ENCODE measurements around the gene MAFF. TPM values are rescaled to one million over a fixed set of nuclear protein-coding genes. Genes with fewer than 3 reads are reported as not detected.

The MAFF gene
- total and polyA plus RNA-seq, 12 donors, result 2.9 to 21.4 (median 6.0) TPM

DNA sequence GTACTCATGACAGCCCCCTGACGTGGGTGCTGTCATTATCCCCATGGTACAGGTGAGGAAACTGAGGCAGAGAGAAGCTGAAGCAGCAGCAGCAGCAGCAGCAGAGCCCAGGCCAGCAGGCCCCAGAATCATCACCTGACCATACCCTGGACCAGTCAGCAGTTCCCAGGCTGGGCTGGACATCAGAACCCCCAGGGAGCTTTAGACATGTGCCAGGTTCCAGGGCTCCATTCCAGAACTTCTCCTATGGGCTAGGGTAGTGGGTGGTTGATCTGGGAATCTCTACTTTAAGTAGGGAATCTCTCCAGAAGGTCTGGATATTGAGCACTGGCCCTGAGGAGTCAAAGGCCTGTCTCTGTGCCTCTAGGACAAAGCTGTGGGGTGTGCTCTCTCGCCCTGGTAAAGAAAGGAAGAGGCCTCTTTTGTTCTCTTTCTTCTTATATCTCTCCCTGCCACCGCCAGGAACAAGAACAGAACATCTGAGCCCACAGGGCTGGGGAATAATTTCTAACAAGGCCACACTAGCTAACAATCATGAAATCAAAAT is 26.6 kb downstream of the MAFF start:
- no peak for DNase-seq
- ATAC-seq, result peak in 1 of 8 donors; percentile 2
- 69 to 83% methylated on average over 3 of the region's 3 CpGs for WGBS, 2 donors
- no peaks in the 10 kb centered on the region for H3K9me3 ChIP-seq
- peak overlapping the region; percentile 53 to 90 (median 71) for H3K27ac ChIP-seq
- no peaks in the 10 kb centered on the region for H3K27me3 ChIP-seq
- TF ChIP-seq CTCF (IDR thresholded peaks at IDR 0.05), result no peak
- intact Hi-C loops (cut with DNase I), result loop anchor here in 1 of 10 donors (5.0 kb wide), 1 partner anchor 44 kb away; the partner anchor contains the start of gene TMEM184B
- H3K4me1 ChIP-seq, result peaks cover 11 to 55% (median 22%) of the 10 kb centered on the region in 9 donors
- H3K4me3 ChIP-seq, result no peak overlapping the region
- H3K36me3 ChIP-seq, result peaks cover 0 to 94% (median 44%) of the 10 kb centered on the region in 9 donors

DNA sequence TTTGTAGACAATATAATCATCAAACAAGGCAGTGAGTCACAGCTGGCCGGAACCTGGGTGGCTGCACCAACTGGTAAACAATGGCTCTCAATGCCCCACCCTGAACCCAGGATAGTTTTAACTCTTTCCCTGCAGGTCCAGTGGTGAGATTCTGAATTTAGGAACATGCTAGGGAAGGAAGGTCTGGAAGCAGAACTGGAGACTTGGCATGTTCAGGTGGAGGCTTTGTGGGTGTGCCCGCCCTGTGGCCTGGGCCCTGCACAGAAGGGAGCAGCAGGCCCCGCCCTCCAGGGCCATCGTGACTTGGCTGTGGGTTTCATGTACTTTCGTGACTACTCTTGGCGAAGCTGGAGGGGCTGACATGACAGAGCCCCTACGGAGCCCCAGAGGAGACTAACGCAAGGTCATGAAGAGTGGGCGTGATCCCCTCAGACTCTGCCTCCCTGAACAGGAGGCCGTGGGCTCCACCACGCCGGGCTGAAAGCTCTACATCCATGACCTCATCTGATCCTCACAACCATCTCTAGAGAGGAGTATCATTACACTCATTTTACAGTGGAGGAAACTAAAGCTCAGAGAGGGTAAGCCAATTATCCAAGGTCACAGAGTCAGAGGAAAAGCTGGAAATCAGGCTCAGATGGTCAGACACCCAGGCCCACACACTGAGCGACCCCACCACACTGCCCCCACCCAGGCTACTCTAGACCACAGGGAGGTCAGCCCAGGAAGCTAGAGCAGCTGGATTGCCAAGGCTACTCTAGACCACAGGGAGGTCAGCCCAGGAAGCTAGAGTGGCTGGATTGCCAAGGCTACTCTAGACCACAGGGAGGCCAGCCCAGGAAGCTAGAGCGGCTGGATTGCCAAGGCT is 27.3 kb downstream of the MAFF start:
- no peaks in the 10 kb centered on the region for H3K27me3 ChIP-seq
- ATAC-seq (peak in 7 of 8 donors; percentile 27 to 70 (median 48)), DNase-seq (no peak)
- no peak overlapping the region for H3K4me3 ChIP-seq
- no peaks in the 10 kb centered on the region for H3K9me3 ChIP-seq
- H3K36me3 ChIP-seq, result peaks cover 0 to 94% (median 38%) of the 10 kb centered on the region in 9 donors
- peak overlapping the region; percentile 53 to 90 (median 71) for H3K27ac ChIP-seq
- no peak for TF ChIP-seq CTCF (IDR thresholded peaks at IDR 0.05)
- intact Hi-C loops (cut with DNase I), result loop anchor here in 1 of 10 donors (5.0 kb wide), 1 partner anchor 43 kb away; the partner anchor contains the start of gene TMEM184B
- 64 to 65% methylated on average over 14 of the region's 14 CpGs for WGBS, 2 donors
- H3K4me1 ChIP-seq, result peaks cover 11 to 60% (median 25%) of the 10 kb centered on the region in 9 donors

DNA sequence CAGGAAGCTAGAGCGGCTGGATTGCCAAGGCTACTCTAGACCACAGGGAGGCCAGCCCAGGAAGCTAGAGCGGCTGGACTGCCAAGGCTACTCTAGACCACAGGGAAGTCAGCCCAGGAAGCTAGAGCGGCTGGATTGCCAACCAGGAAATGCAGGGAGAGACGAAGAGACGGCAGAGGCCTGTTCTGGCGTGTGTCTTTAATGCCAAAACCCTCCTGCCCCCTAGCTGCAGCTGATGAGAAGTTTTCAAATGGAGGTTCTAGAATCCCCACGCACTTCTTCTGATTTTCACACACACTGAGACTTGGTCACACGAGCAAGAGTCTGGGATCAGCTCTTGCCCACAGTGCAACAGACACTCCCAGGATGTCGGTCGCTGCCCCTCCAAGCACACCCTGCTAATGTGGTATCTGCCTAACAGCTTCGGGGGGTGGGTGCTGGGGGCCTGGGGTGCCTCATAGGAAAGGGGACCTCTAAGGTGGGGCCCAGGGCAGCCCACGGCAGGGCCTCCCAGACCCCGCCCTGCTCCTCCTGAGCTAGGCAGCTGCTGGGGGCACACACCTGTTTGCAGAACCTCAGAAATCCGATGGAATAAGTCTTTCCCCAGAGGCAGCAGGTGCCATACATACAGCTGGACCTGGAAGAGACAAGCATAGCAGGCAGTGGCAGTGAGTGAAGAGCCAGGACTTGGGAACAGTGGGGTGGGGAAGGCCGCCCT is 28.5 kb downstream of the MAFF start:
- H3K36me3 ChIP-seq, result peaks cover 0 to 94% (median 26%) of the 10 kb centered on the region in 9 donors
- no peaks in the 10 kb centered on the region for H3K27me3 ChIP-seq
- 65 to 71% methylated on average over 14 to 15 of the region's 15 CpGs for WGBS, 2 donors
- intact Hi-C loops (cut with DNase I), result loop anchor here in 6 of 10 donors (5.0 to 10.0 kb wide), 2 partner anchors 115 to 118 kb away; partner anchors contain the start of gene BAIAP2L2 (in 6 of the 6)
- DNase-seq (peak in 1 of 2 donors; percentile 43), ATAC-seq (peak in 4 of 8 donors; percentile 14 to 18 (median 16))
- peak in 8 of 9 donors; percentile 25 to 54 (median 46) for TF ChIP-seq CTCF (IDR thresholded peaks at IDR 0.05)
- peaks cover 11 to 70% (median 26%) of the 10 kb centered on the region in 9 donors for H3K4me1 ChIP-seq
- H3K4me3 ChIP-seq, result no peak overlapping the region
- peak overlapping the region in 8 of 10 donors; percentile 40 to 75 (median 55) for H3K27ac ChIP-seq
- H3K9me3 ChIP-seq, result no peaks in the 10 kb centered on the region

GRCh38 chr22:38230916-38231315 is 29.1 kb downstream of the MAFF start:
- intact Hi-C loops (cut with DNase I), result loop anchor here in 6 of 10 donors (5.0 to 10.0 kb wide), 2 partner anchors 116 to 119 kb away; partner anchors contain the start of gene BAIAP2L2 (in 6 of the 6)
- Histone ChIP-seq H3K27ac (peak overlapping the region in 7 of 10 donors; percentile 40 to 75 (median 59)), H3K36me3 (peaks cover 0 to 94% (median 24%) of the 10 kb centered on the region in 9 donors), H3K4me1 (peaks cover 11 to 72% (median 26%) of the 10 kb centered on the region in 9 donors), H3K9me3 (no peaks in the 10 kb centered on the region), H3K4me3 (no peak overlapping the region), H3K27me3 (no peaks in the 10 kb centered on the region)
- WGBS, 2 donors, result 78 to 82% methylated on average over 9 of the region's 9 CpGs
- no peak for TF ChIP-seq CTCF (IDR thresholded peaks at IDR 0.05)
- DNase-seq (no peak), ATAC-seq (no peak)

All from heart right ventricle (tissue), 16 donors.